Naive thymus-derived CD4-positive, alpha-beta T cell (primary cell): ENCODE data around the gene SURF2. TPM values are rescaled to one million over a fixed set of nuclear protein-coding genes. Genes with fewer than 3 reads are reported as not detected.

Experiments used
- ATAC-seq: fragments of 150-1000 bp; cut with Tn5 transposase; 2 replicates; pipeline ENCODE4 v1.10.0; 2021; ENCODE audit warnings: mild to moderate bottlenecking, moderate library complexity
- CTCF ChIA-PET: fragments of 350-600 bp; sonication (Branson Sonifier 250); formaldehyde crosslinking; loops from one replicate; lab custom pipeline; 2021; ENCODE audit warnings: antibody characterized with exemption; lab: Charles Lee
- POLR2A ChIA-PET: fragments of 350-600 bp; sonication (Branson Sonifier 250); formaldehyde crosslinking; loops from one replicate; lab custom pipeline; 2021; ENCODE audit warnings: antibody characterized with exemption, inconsistent platforms; lab: Charles Lee
- DNase-seq, 9 donors: peaks; one replicate each; pipeline versions ENCODE4 v3.0.0 to v3.0.0-alpha.2; 2020 to 2022; ENCODE audit warnings: mixed read lengths in 1 of 9
- H3K27ac ChIP-seq: one replicate; pipeline ENCODE4 v1.7.0; 2013; ENCODE audit warnings: mild to moderate bottlenecking, low read depth, low read length, moderate library complexity
- H3K27me3 ChIP-seq, 2 donors: one replicate each; pipeline ENCODE4 v1.7.0; 2013; ENCODE audit warnings: low read length in 2 of 2, mild to moderate bottlenecking in 2 of 2, moderate library complexity in 2 of 2; ENCODE audit not compliant: control insufficient read depth in 2 of 2, insufficient read depth in 2 of 2
- H3K36me3 ChIP-seq, 3 experiments: 1 replicate in 2 of 3; 2 replicates in 1 of 3; pipeline ENCODE4 v1.7.0; 2013; ENCODE audit warnings: low read length in 3 of 3, mild to moderate bottlenecking in 3 of 3, moderate library complexity in 1 of 3; ENCODE audit not compliant: insufficient read depth in 3 of 3, control insufficient read depth in 2 of 3
- H3K4me1 ChIP-seq, 2 donors: one replicate each; pipeline ENCODE4 v1.7.0; 2013; ENCODE audit warnings: low read length in 2 of 2, mild to moderate bottlenecking in 2 of 2, moderate library complexity in 1 of 2; ENCODE audit not compliant: control insufficient read depth in 2 of 2, insufficient read depth in 2 of 2
- H3K4me3 ChIP-seq: 2 replicates; pipeline ENCODE4 v1.7.0; 2013; ENCODE audit warnings: mild to moderate bottlenecking, low read length
- H3K9me3 ChIP-seq, 3 experiments: 1 replicate in 2 of 3; 2 replicates in 1 of 3; pipeline ENCODE4 v1.7.0; 2013; ENCODE audit warnings: low read length in 3 of 3; ENCODE audit not compliant: control insufficient read depth in 2 of 3
- H3K27ac Mint-ChIP-seq, 9 donors: one replicate each; pipeline ENCODE4 v1.8.0; 2020 to 2022; ENCODE audit warnings: mixed read lengths in 9 of 9, mild to moderate bottlenecking in 8 of 9, moderate library complexity in 5 of 9, inconsistent platforms in 2 of 9
- H3K27me3 Mint-ChIP-seq, 5 donors: one replicate each; pipeline ENCODE4 v1.8.0; 2021 to 2022; ENCODE audit warnings: mixed read lengths in 5 of 5, mild to moderate bottlenecking in 1 of 5
- H3K36me3 Mint-ChIP-seq, 5 donors: one replicate each; pipeline ENCODE4 v1.8.0; 2020 to 2022; ENCODE audit warnings: mixed read lengths in 5 of 5, mild to moderate bottlenecking in 3 of 5, inconsistent platforms in 1 of 5
- H3K4me1 Mint-ChIP-seq, 7 donors: one replicate each; pipeline ENCODE4 v1.8.0; 2020 to 2022; ENCODE audit warnings: mixed read lengths in 7 of 7, mild to moderate bottlenecking in 3 of 7, inconsistent platforms in 1 of 7
- H3K4me3 Mint-ChIP-seq, 10 donors: one replicate each; pipeline ENCODE4 v1.8.0; 2020 to 2022; ENCODE audit warnings: mild to moderate bottlenecking in 10 of 10, mixed read lengths in 10 of 10, moderate library complexity in 6 of 10, inconsistent platforms in 2 of 10
- H3K9me3 Mint-ChIP-seq, 11 donors: one replicate each; pipeline ENCODE4 v1.8.0; 2020 to 2022; ENCODE audit warnings: mixed read lengths in 11 of 11, mild to moderate bottlenecking in 4 of 11, inconsistent platforms in 1 of 11, moderate library complexity in 1 of 11
- intact Hi-C, 2 donors: fragments of 100-400 bp; cut with micrococcal nuclease; formaldehyde crosslinking; loops; one replicate each; pipeline ENCODE4 v1.15.1; 2023
- polyA plus RNA-seq, 2 donors: library from polyadenylated mRNA; unstranded; fragments of 300-500 nt; fragmentation: Illumina TruSeq; gene quantifications; one replicate each; pipeline ENCODE4 v1.2.3, GENCODE V29; 2021
- total RNA-seq, 6 experiments: library from RNA in 5 of 6; stranded (reverse) in 5 of 6; gene quantifications; 1 replicate in 5 of 6; 2 replicates in 1 of 6; pipeline ENCODE4 v1.2.3 and lab custom pipeline; 2021 to 2026

SURF2 gene
- total and polyA plus RNA-seq, 7 experiments from 2014 or later: 15.0 to 44.5 (median 21.9) TPM

- ChIA-PET CTCF (no interaction called here), POLR2A (interaction anchor here (13.6 kb wide), 1 partner anchor 14 kb away, joined by 185 read pairs; the partner anchor contains the start of genes SURF1 and SURF2)
- H3K9me3 Mint-ChIP-seq: no peaks in the 10 kb centered on the region
- H3K27ac ChIP-seq: no peak overlapping the region
- intact Hi-C loops: no loop called here
- no peaks in the 10 kb centered on the region for H3K27me3 ChIP-seq
- H3K4me1 ChIP-seq: peaks cover 45 to 61% of the 10 kb centered on the region in 2 donors
- peaks cover 10 to 63% (median 27%) of the 10 kb centered on the region in 3 experiments for H3K36me3 ChIP-seq
- peak overlapping the region; percentile 67 to 96 (median 88) for H3K27ac Mint-ChIP-seq
- no peaks in the 10 kb centered on the region for H3K9me3 ChIP-seq
- H3K4me3 Mint-ChIP-seq: peak overlapping the region in 9 of 10 donors; percentile 48 to 86 (median 66)
- H3K27me3 Mint-ChIP-seq: no peaks in the 10 kb centered on the region
- no peak for ATAC-seq
- DNase-seq: no peak
- peaks cover 0 to 38% (median 4%) of the 10 kb centered on the region in 5 donors for H3K36me3 Mint-ChIP-seq
- no peak overlapping the region for H3K4me3 ChIP-seq
- H3K4me1 Mint-ChIP-seq: peaks cover 45 to 72% (median 60%) of the 10 kb centered on the region in 7 donors
Measured at GRCh38 chr9:133368249-133368881, 12.0 kb downstream of the SURF2 start.

- Mint-ChIP-seq H3K4me3 (peak overlapping the region; percentile 32 to 87 (median 69)), H3K27me3 (no peaks in the 10 kb centered on the region), H3K9me3 (no peaks in the 10 kb centered on the region), H3K27ac (peak overlapping the region; percentile 48 to 96 (median 93)), H3K36me3 (peaks cover 0 to 33% (median 0%) of the 10 kb centered on the region in 5 donors), H3K4me1 (peaks cover 52 to 76% (median 62%) of the 10 kb centered on the region in 7 donors)
- peaks cover 45 to 70% of the 10 kb centered on the region in 2 donors for H3K4me1 ChIP-seq
- no peaks in the 10 kb centered on the region for H3K27me3 ChIP-seq
- H3K9me3 ChIP-seq: no peaks in the 10 kb centered on the region
- ATAC-seq: no peak
- intact Hi-C loops: no loop called here
- ChIA-PET POLR2A (interaction anchor here (1.1 to 13.6 kb wide), 3 partner anchors 15 to 165 kb away, joined by 3 to 185 read pairs (median 3); partner anchors contain the start of genes ADAMTSL2, SURF1 and SURF2), CTCF (interaction anchor here (0.6 to 1.9 kb wide), 2 partner anchors 40 to 182 kb away, joined by 3 to 4 read pairs; no protein-coding TSS in a partner anchor)
- peaks cover 8 to 53% (median 24%) of the 10 kb centered on the region in 3 experiments for H3K36me3 ChIP-seq
- H3K4me3 ChIP-seq: peak overlapping the region; percentile 53
- peak overlapping the region; percentile 86 for H3K27ac ChIP-seq
- DNase-seq: no peak
Measured at GRCh38 chr9:133369422-133369821, 13.1 kb downstream of the SURF2 start.

- ChIA-PET CTCF (interaction anchor here (1.9 to 2.5 kb wide), 2 partner anchors 18 to 40 kb away, joined by 4 to 11 read pairs; no protein-coding TSS in a partner anchor), POLR2A (interaction anchor here (1.1 to 13.6 kb wide), 3 partner anchors 15 to 164 kb away, joined by 3 to 185 read pairs (median 3); partner anchors contain the start of genes ADAMTSL2, SURF1 and SURF2)
- no peaks in the 10 kb centered on the region for H3K9me3 Mint-ChIP-seq
- Histone ChIP-seq H3K4me3 (peak overlapping the region; percentile 53), H3K36me3 (peaks cover 7 to 49% (median 21%) of the 10 kb centered on the region in 3 experiments), H3K4me1 (peaks cover 50 to 70% of the 10 kb centered on the region in 2 donors), H3K9me3 (no peaks in the 10 kb centered on the region), H3K27me3 (no peaks in the 10 kb centered on the region), H3K27ac (peak overlapping the region; percentile 86)
- H3K27ac Mint-ChIP-seq: peak overlapping the region; percentile 82 to 96 (median 94)
- H3K36me3 Mint-ChIP-seq: peaks cover 0 to 38% (median 0%) of the 10 kb centered on the region in 5 donors
- H3K27me3 Mint-ChIP-seq: no peaks in the 10 kb centered on the region
- intact Hi-C loops: loop anchor here in 1 of 2 donors (2.0 to 10.0 kb wide), 3 partner anchors 13 to 795 kb away; partner anchors contain the start of genes RNU6ATAC, SURF1 and SURF2
- H3K4me3 Mint-ChIP-seq: peak overlapping the region; percentile 74 to 87 (median 84)
- DNase-seq (no peak), ATAC-seq (no peak)
- peaks cover 57 to 81% (median 67%) of the 10 kb centered on the region in 7 donors for H3K4me1 Mint-ChIP-seq
Measured at GRCh38 chr9:133369933-133370332, 13.6 kb downstream of the SURF2 start.

GRCh38 chr9:133370685-133371084 is 14.3 kb downstream of the SURF2 start:
- H3K4me3 Mint-ChIP-seq: peak overlapping the region; percentile 74 to 87 (median 84)
- no peaks in the 10 kb centered on the region for H3K9me3 Mint-ChIP-seq
- ChIA-PET CTCF (interaction anchor here (0.6 to 3.5 kb wide), 7 partner anchors 12 to 187 kb away, joined by 3 to 21 read pairs (median 11); no protein-coding TSS in a partner anchor), POLR2A (interaction anchor here (0.7 to 13.6 kb wide), 10 partner anchors 8 to 310 kb away, joined by 3 to 185 read pairs (median 3); partner anchors contain the start of genes ADAMTSL2, MED22, RPL7A and SURF1)
- Histone ChIP-seq H3K4me1 (peaks cover 52 to 70% of the 10 kb centered on the region in 2 donors), H3K4me3 (peak overlapping the region; percentile 53), H3K27me3 (no peaks in the 10 kb centered on the region), H3K27ac (peak overlapping the region; percentile 86), H3K36me3 (peaks cover 0 to 42% (median 14%) of the 10 kb centered on the region in 3 experiments), H3K9me3 (no peaks in the 10 kb centered on the region)
- ATAC-seq (peak; percentile 58), DNase-seq (peak in 6 of 9 donors; percentile 13 to 54 (median 48))
- intact Hi-C loops: loop anchor here (1.0 to 10.0 kb wide), 7 partner anchors 14 to 794 kb away; partner anchors contain the start of genes MED22 (in 2 of the 2), RPL7A (in 2 of the 2), SURF1 (in 2 of the 2) and SURF2 (in 2 of the 2)
- H3K27me3 Mint-ChIP-seq: no peaks in the 10 kb centered on the region
- H3K27ac Mint-ChIP-seq: peak overlapping the region; percentile 82 to 96 (median 94)
- H3K4me1 Mint-ChIP-seq: peaks cover 60 to 83% (median 70%) of the 10 kb centered on the region in 7 donors
- H3K36me3 Mint-ChIP-seq: peaks cover 0 to 40% (median 0%) of the 10 kb centered on the region in 5 donors

DNA sequence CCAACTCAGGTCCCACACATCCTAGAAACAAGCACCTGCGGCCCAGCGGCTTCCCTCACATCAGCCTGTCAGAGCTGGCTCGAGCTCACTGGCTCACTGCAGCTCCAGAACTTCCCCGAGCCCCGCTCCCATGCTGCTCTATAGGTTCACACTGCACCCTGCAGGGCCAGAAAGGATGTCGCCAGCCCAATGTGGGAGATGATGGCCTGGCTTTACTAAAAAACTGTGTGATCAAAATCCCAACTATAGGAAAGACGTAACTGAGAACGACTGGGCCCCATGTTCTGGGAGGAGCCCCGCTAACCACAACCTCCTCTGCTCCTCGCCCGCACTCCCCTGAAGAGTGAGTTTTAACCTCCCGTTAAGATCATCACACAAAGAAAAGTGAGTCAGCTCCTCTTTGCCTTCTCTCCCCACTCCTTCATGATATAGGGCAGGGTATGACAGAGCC is 14.9 kb downstream of the SURF2 start:
- ChIA-PET CTCF (interaction anchor here (0.6 to 3.5 kb wide), 7 partner anchors 13 to 188 kb away, joined by 3 to 21 read pairs (median 11); no protein-coding TSS in a partner anchor), POLR2A (interaction anchor here (0.7 to 13.6 kb wide), 10 partner anchors 8 to 310 kb away, joined by 3 to 185 read pairs (median 4); partner anchors contain the start of genes ADAMTSL2, MED22, RPL7A and SURF1)
- intact Hi-C loops: loop anchor here (1.0 to 10.0 kb wide), 7 partner anchors 14 to 794 kb away; partner anchors contain the start of genes MED22 (in 2 of the 2), RPL7A (in 2 of the 2), SURF1 (in 2 of the 2) and SURF2 (in 2 of the 2)
- Histone ChIP-seq H3K27ac (peak overlapping the region; percentile 86), H3K4me1 (peaks cover 52 to 70% of the 10 kb centered on the region in 2 donors), H3K4me3 (peak overlapping the region; percentile 53), H3K27me3 (no peaks in the 10 kb centered on the region), H3K36me3 (peaks cover 0 to 36% (median 8%) of the 10 kb centered on the region in 3 experiments), H3K9me3 (no peaks in the 10 kb centered on the region)
- ATAC-seq: peak; percentile 60
- DNase-seq: peak in 8 of 9 donors; percentile 54 to 78 (median 64)
- H3K4me3 Mint-ChIP-seq: peak overlapping the region; percentile 74 to 87 (median 84)
- H3K27ac Mint-ChIP-seq: peak overlapping the region; percentile 82 to 96 (median 94)
- H3K9me3 Mint-ChIP-seq: no peaks in the 10 kb centered on the region
- no peaks in the 10 kb centered on the region for H3K27me3 Mint-ChIP-seq
- peaks cover 0 to 36% (median 0%) of the 10 kb centered on the region in 5 donors for H3K36me3 Mint-ChIP-seq
- peaks cover 58 to 81% (median 64%) of the 10 kb centered on the region in 7 donors for H3K4me1 Mint-ChIP-seq
